Measurements from ENCODE around the gene TTC13. TPM values are rescaled to one million over a fixed set of nuclear protein-coding genes. Genes with fewer than 3 reads are reported as not detected.

Gene TTC13
- total and polyA plus RNA-seq, 2 donors = 6.5 to 24.9 TPM

DNA sequence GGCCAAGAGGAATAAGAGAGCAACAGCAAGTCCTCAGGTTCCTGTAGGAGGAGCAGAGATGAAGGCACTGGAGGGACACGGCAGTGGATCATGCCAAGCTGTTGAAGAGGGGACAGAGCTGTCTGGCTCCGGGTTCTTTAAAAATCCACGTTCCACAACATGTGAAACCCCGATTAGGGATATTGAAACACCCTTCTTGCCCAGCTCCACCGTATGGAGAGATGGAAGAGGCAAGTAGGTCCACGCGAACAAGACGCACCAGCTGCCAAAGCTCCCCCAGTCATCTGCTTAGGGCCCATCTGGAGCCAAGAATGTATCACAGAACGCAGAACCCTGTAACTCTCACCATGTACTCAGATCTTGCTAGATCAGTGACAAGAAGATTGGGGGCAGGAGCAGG is 114.2 kb downstream of the TTC13 start:
- no peaks in the 10 kb centered on the region for H3K4me1 ChIP-seq (ENCODE audit: insufficient read depth)
- no peak overlapping the region for H3K4me3 ChIP-seq (ENCODE audit: low read depth, low read length)
- no peak overlapping the region for H3K27ac ChIP-seq (ENCODE audit: low read depth)
- WGBS = 46% methylated on average over 9 of the region's 9 CpGs
- DNase-seq (ENCODE audit: extremely low spot score) = no peak
- H3K36me3 ChIP-seq (ENCODE audit: insufficient read depth) = no peaks in the 10 kb centered on the region

DNA sequence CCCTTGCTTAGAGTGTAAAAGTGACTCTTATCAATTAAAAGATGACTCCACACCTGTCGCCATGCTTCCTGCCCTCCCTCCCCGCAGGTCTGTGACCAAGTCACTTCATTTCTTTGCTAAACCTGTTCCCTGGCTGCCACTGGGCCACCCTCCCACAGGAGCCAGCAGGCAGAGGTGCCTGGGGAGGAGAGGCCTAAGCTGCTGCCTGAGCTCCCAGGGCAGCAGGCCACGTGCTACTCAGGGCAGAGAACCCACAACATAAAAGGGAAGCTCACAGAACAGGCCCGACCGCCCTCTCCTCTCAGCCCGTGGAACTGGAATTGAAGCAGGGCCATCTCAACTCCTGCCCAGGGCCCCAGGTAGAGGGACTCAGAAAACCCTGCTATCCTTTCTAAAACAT is 115.2 kb downstream of the TTC13 start:
- Histone ChIP-seq H3K4me3 (ENCODE audit: low read depth, low read length) (no peak overlapping the region), H3K4me1 (ENCODE audit: insufficient read depth) (no peaks in the 10 kb centered on the region), H3K36me3 (ENCODE audit: insufficient read depth) (no peaks in the 10 kb centered on the region), H3K27ac (ENCODE audit: low read depth) (no peak overlapping the region)
- no peak for DNase-seq (ENCODE audit: extremely low spot score)
- 40% methylated on average over 6 of the region's 6 CpGs for WGBS

DNA sequence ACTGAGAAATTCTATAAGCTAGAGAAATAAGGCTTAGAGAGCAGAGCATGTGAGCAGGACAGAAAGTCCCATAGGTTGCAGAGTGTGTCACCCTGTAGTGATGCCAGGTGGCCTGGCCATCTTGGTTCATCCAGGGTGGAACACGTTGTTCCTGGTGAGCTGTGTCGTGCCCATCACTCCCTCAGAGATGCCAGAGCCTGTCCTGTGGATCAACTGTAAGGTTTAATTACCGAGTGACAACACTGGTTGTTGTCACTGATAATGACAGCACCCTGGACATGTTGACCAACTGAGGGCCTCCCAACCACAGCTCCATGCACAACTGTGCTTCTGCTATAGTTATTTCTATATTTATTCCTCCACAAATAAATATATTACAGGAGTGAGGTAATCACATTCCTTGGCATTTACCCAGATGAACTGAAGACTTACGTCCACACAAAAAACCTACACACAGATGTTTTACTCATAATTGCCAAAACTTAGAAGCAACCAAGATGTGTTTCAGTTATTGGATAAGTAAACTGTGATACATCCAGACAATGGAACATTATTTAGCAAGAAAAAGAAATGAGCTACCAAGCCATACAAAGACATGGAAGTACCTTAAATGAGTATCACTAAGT is 116.6 kb downstream of the TTC13 start:
- no peak for DNase-seq (ENCODE audit: extremely low spot score)
- no peak overlapping the region for H3K4me3 ChIP-seq (ENCODE audit: low read depth, low read length)
- H3K36me3 ChIP-seq (ENCODE audit: insufficient read depth) = no peaks in the 10 kb centered on the region
- WGBS = 70% methylated on average over 4 of the region's 4 CpGs
- H3K27ac ChIP-seq (ENCODE audit: low read depth) = no peak overlapping the region
- H3K4me1 ChIP-seq (ENCODE audit: insufficient read depth) = no peaks in the 10 kb centered on the region

DNA sequence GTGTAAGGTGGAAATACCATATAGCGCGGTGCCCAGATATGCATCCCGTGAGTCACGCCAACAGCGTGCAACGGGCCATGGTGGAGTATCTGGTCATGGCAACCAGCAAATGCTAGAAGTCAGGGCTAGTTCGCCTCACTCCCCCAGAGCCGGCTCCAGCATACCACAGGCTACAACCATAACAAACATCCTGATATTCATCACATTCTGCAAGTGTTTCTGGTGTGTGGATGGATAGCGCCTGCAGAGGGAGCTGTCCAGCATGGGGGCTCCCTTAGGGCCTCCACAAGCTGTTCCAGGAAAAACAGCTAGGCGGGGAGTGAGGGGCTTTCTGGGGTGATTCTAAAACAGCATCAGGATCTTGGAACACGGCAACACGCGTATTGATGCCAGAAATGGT is 117.2 kb downstream of the TTC13 start:
- no peak overlapping the region for H3K4me3 ChIP-seq (ENCODE audit: low read depth, low read length)
- H3K27ac ChIP-seq (ENCODE audit: low read depth) = no peak overlapping the region
- H3K4me1 ChIP-seq (ENCODE audit: insufficient read depth) = no peaks in the 10 kb centered on the region

DNA sequence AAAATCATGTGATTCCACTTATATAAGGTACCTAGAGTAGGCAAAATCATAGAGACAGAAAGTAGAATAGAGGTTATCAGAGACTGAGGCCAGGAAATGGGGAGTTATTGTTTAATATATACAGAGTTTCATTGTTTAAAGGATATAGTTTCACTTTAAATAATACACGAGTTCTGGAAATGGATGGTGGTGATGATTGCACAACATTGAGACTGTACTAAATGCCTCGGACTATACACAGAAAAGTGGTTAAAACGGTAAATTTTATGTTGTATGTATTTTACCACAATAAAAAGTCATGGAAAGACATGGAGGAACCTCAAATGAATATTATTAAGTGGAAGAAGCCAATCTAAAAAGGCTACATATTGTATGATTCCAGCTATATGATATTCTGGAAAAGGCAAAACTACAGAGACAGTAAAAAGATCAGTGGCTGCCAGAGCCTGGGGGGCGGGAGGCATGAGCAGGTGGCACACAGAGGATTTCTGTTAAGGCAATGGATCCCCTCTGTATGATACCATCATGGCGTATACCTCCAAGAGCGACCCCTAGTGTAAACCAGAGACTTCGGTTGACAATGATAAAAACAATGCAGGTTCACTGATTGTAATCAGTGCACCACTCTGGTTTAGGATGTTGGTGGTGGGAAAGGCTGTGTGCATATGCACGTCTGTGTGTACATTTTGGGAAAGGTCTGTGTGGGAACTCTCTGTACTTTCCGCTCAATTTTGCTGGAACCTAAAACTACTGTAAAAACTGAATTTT is 117.9 kb downstream of the TTC13 start:
- no peak for DNase-seq (ENCODE audit: extremely low spot score)
- no peaks in the 10 kb centered on the region for H3K36me3 ChIP-seq (ENCODE audit: insufficient read depth)
- H3K4me1 ChIP-seq (ENCODE audit: insufficient read depth) = no peaks in the 10 kb centered on the region
- WGBS = 85% methylated on average over 9 of the region's 9 CpGs
- H3K4me3 ChIP-seq (ENCODE audit: low read depth, low read length) = no peak overlapping the region
- no peak overlapping the region for H3K27ac ChIP-seq (ENCODE audit: low read depth)

More for the DNA sequence above, 117.2 kb downstream of the TTC13 start:
- WGBS = 87% methylated on average over 13 of the region's 13 CpGs
- H3K36me3 ChIP-seq (ENCODE audit: insufficient read depth) = no peaks in the 10 kb centered on the region
- DNase-seq (ENCODE audit: extremely low spot score) = no peak

DNA sequence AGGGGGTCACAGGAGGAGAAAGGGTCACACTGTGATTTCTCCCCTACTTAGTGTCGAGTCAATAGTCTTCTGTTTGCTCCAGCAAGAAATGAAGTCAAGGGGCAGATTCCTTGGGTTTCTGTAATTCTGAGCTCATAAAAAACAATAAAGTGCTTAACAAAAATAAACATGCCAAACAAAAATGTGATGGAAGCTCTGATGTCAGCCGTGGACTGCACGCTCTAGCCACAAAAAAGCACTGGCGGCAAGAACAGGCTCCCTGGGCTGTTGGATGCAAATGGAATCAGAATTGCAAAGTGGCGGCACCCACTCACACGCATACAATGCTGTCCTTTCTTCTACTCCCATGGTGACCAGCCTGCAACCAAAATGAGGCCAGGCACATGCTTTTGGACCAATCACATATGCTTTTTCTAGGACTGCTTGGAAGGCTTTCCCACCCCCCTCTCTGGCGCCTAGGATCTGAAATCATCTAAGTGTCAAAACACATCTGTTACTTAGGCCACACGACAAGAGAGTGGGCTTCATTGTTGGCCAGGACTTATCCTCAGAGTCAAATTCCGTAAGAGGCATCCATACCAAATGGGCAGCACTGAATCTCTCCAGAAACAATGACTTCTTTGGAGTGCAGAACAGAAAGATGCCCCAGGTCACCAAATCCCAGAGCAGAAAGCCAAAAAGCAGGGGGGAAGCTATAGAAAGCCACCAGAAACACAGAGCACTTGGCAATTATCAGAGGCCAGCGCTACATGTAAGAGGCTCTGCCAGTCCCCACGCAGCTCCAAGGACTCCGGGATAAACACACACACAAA is 119.5 kb downstream of the TTC13 start:
- WGBS = 43% methylated on average over 12 of the region's 12 CpGs
- Histone ChIP-seq H3K36me3 (ENCODE audit: insufficient read depth) (no peaks in the 10 kb centered on the region), H3K27ac (ENCODE audit: low read depth) (no peak overlapping the region), H3K4me3 (ENCODE audit: low read depth, low read length) (no peak overlapping the region), H3K4me1 (ENCODE audit: insufficient read depth) (no peaks in the 10 kb centered on the region)
- no peak for DNase-seq (ENCODE audit: extremely low spot score)

DNA sequence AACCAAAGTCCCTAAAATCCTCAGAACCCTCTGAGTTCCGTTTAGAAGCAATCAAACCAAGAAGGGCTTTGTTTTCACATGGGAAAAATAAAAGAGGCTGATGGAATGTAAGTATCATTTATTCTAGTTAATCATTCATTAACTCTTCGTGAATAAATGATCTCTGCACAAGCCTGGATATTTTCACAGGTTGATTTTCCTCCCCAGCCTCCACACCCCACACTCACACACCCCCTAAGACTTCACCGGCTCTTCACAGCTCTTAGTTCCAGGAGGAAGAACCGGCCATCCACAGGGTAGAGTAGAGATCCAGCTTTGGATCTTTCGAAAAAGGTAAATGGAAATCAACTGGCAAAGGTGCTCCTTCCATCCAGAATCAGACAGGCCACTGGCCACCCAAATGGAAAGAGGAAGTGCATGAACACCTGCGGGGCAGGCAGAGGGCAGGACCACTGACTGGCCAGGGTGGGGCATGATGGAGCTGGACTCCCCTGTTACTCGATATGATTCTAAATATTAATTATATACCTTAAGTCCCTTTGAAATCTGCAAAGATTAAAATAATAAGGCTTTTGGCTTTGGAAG is 120.3 kb downstream of the TTC13 start:
- Histone ChIP-seq H3K36me3 (ENCODE audit: insufficient read depth) (no peaks in the 10 kb centered on the region), H3K4me3 (ENCODE audit: low read depth, low read length) (no peak overlapping the region), H3K4me1 (ENCODE audit: insufficient read depth) (no peaks in the 10 kb centered on the region), H3K27ac (ENCODE audit: low read depth) (no peak overlapping the region)
- 75% methylated on average over 7 of the region's 7 CpGs for WGBS
- no peak for DNase-seq (ENCODE audit: extremely low spot score)

DNA sequence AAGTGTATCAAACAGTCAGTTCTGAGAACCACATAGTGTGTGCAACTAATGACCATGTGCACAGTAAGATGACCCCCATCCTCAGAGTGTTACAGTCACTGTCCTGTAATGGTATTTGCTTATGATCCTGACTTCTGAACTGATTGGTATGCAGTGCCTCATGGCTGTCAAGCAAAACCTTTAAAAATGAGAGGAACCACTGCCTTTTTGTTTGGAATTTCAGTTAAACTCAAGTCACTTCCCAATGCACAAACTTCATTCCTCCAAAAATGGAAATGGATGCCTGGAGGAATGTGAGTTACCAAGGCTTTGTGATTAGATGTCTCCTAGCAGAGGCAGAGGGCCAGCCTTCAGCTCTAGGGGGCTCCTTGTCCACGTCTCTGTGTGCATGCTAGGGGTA is 120.8 kb downstream of the TTC13 start:
- 42% methylated on average over 1 of the region's 1 CpG for WGBS
- Histone ChIP-seq H3K4me3 (ENCODE audit: low read depth, low read length) (no peak overlapping the region), H3K4me1 (ENCODE audit: insufficient read depth) (no peaks in the 10 kb centered on the region), H3K27ac (ENCODE audit: low read depth) (no peak overlapping the region), H3K36me3 (ENCODE audit: insufficient read depth) (no peaks in the 10 kb centered on the region)
- DNase-seq (ENCODE audit: extremely low spot score) = no peak

DNA sequence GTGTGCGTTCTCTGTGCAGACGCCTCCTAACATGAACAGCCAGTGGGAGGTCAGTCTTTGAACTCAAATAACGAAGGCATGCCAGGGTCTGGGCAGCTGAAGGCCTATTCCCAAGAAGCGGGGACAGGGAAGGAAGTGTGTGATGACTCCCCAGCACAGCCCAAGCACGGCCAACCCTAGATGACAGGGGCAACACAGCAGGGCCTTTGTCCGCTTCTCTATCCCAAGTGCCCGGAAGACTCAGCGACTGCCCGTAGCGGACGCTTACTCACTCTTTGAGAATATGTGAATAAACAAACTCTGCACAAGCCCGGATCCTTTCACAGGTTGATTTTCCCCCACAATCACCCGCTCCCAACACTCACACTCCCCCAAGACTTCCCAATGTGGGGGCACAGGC is 121.6 kb downstream of the TTC13 start:
- 80% methylated on average over 13 of the region's 13 CpGs for WGBS
- no peak for DNase-seq (ENCODE audit: extremely low spot score)
- Histone ChIP-seq H3K4me3 (ENCODE audit: low read depth, low read length) (no peak overlapping the region), H3K27ac (ENCODE audit: low read depth) (no peak overlapping the region), H3K36me3 (ENCODE audit: insufficient read depth) (no peaks in the 10 kb centered on the region), H3K4me1 (ENCODE audit: insufficient read depth) (no peaks in the 10 kb centered on the region)

Small RNA genes within 50 kb of the gene (small RNA-seq; reads per million reads assigned to genes)
- gene RN7SL837P = not detected

Other genes with a start within 250 kb of the TTC13 start
- gene CAPN9, start 231.5 kb downstream of the TTC13 start, total RNA-seq = 2.7 TPM
- gene CAPN9, start 231.5 kb downstream of the TTC13 start, polyA plus RNA-seq = 0.49 TPM
- 55.1 TPM for gene C1orf198, start 110.3 kb downstream of the TTC13 start, total RNA-seq
- gene C1orf198, start 110.3 kb downstream of the TTC13 start, polyA plus RNA-seq = 35.6 TPM
- 19.7 TPM for gene ARV1, start 233 bp upstream of the TTC13 start, total RNA-seq
- 24.8 TPM for gene ARV1, start 233 bp upstream of the TTC13 start, polyA plus RNA-seq
- gene FAM89A, start 61.4 kb upstream of the TTC13 start, total RNA-seq = 10.3 TPM
- gene FAM89A, start 61.4 kb upstream of the TTC13 start, polyA plus RNA-seq = 14.6 TPM
- 0.42 TPM for gene TRIM67, start 183.2 kb upstream of the TTC13 start, total RNA-seq
- 0.08 TPM for gene TRIM67, start 183.2 kb upstream of the TTC13 start, polyA plus RNA-seq